Neural progenitor cell (in vitro differentiated cells): ENCODE data around the gene CD300LG. TPM values are rescaled to one million over a fixed set of nuclear protein-coding genes. Genes with fewer than 3 reads are reported as not detected.

Source experiments
- DNase-seq: peaks from one replicate; pipeline ENCODE4 v3.0.0-alpha.2; 2016; ENCODE audit warnings: low spot score
- H2AFZ ChIP-seq: fragments of 200-600 bp; sonication (generic); replicated peaks from 2 replicates; pipeline ENCODE4 v1.6.1; 2016; ENCODE audit warnings: antibody characterized with exemption
- H3F3A ChIP-seq: fragments of 200-600 bp; sonication (generic); 2 replicates; pipeline ENCODE4 v1.6.1; 2016; ENCODE audit warnings: antibody characterized with exemption, low read depth
- H3K27ac ChIP-seq: fragments of 200-600 bp; sonication (generic); 2 replicates; pipeline ENCODE4 v1.5.1; 2016; ENCODE audit warnings: mild to moderate bottlenecking
- H3K27me3 ChIP-seq: fragments of 200-600 bp; sonication (generic); 2 replicates; pipeline ENCODE4 v1.6.1; 2016; ENCODE audit warnings: mild to moderate bottlenecking, moderate library complexity
- H3K36me3 ChIP-seq: fragments of 200-600 bp; sonication (generic); 2 replicates; pipeline ENCODE4 v1.5.1; 2016
- H3K4me1 ChIP-seq: fragments of 200-600 bp; sonication (generic); 2 replicates; pipeline ENCODE4 v1.6.1; 2016; ENCODE audit warnings: mixed run types
- H3K4me2 ChIP-seq: fragments of 200-600 bp; sonication (generic); 2 replicates; pipeline ENCODE4 v1.6.1; 2016
- H3K4me3 ChIP-seq: fragments of 200-600 bp; sonication (generic); 2 replicates; pipeline ENCODE4 v1.5.1; 2016
- H3K79me2 ChIP-seq: fragments of 200-600 bp; sonication (generic); 2 replicates; pipeline ENCODE4 v1.6.1; 2016; ENCODE audit warnings: low read depth
- H3K9ac ChIP-seq: fragments of 200-600 bp; sonication (generic); 2 replicates; pipeline ENCODE4 v1.6.1; 2016
- H3K9me3 ChIP-seq: fragments of 200-600 bp; sonication (generic); 2 replicates; pipeline ENCODE4 v1.5.1; 2016; ENCODE audit warnings: low read depth
- H4K20me1 ChIP-seq: fragments of 200-600 bp; sonication (generic); 2 replicates; pipeline ENCODE4 v1.6.1; 2016; ENCODE audit warnings: low read depth
- H3K27ac Mint-ChIP-seq: 3 replicates; pipeline ENCODE4 v1.8.0; 2021; ENCODE audit warnings: mixed read lengths
- H3K27me3 Mint-ChIP-seq: 2 replicates; pipeline ENCODE4 v1.8.0; 2022; ENCODE audit warnings: low read depth, mild to moderate bottlenecking, inconsistent platforms, moderate library complexity, mixed read lengths; ENCODE audit not compliant: insufficient read depth
- H3K36me3 Mint-ChIP-seq: 3 replicates; pipeline ENCODE4 v1.8.0; 2021; ENCODE audit warnings: mixed read lengths
- H3K4me1 Mint-ChIP-seq: 3 replicates; pipeline ENCODE4 v1.8.0; 2021; ENCODE audit warnings: mixed read lengths
- H3K4me3 Mint-ChIP-seq: 3 replicates; pipeline ENCODE4 v1.8.0; 2021; ENCODE audit warnings: mild to moderate bottlenecking, moderate library complexity, mixed read lengths
- H3K9me3 Mint-ChIP-seq: 3 replicates; pipeline ENCODE4 v1.8.0; 2020; ENCODE audit warnings: mixed read lengths
- EZH2 ChIP-seq: fragments of 200-600 bp; sonication (generic); IDR thresholded peaks from 2 replicates; pipeline ENCODE4 v1.6.1; 2017; ENCODE audit warnings: antibody characterized with exemption, mild to moderate bottlenecking, moderate library complexity
- EZH2phosphoT487 ChIP-seq: fragments of 200-600 bp; sonication (generic); IDR thresholded peaks from 2 replicates; pipeline ENCODE4 v1.6.1; 2017; ENCODE audit warnings: antibody characterized with exemption
- total RNA-seq: library from RNA; depleted of rRNA; stranded (reverse); fragments of >200 nt; gene quantifications from 2 replicates; pipeline ENCODE4 v1.2.3, GENCODE V29; 2015; ENCODE audit warnings: low replicate concordance
- TF ChIP-seq, protein P1 (sequence below): fragments of 200-600 bp; sonication (generic); IDR thresholded peaks from 2 replicates; pipeline ENCODE4 v1.5.1; 2017; ENCODE audit warnings: antibody characterized with exemption, mild to moderate bottlenecking

CD300LG gene
- total RNA-seq, 1 donor from 2014 or later, result not detected

DNA sequence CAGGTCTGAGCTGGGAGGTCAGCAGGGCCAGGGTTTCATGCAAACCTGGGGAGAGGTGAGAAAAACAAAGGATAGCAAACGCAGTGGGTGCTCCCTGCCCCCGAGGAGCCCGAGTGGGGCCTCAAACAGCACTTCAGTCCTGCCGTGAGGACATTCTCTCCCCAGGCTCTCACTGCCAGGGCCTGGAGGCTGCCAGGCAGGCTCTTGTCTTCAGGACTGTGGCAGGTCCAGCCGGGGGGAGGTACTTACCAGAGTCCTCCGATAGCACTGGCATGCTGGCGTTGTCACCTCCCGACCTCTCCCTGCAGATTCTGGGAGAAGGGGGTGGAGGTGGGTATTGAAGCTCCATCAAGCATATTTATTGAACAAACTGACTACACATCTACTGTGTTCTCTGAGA, 15.3 kb upstream of the CD300LG start:
- Histone ChIP-seq H3K36me3 (no peaks in the 10 kb centered on the region), H3K27me3 (peaks cover 44% of the 10 kb centered on the region), H4K20me1 (no peaks in the 10 kb centered on the region), H3K9me3 (no peaks in the 10 kb centered on the region), H3K4me3 (no peak overlapping the region), H3K4me1 (peaks cover 8% of the 10 kb centered on the region), H2AFZ (no peak overlapping the region), H3K27ac (no peak overlapping the region), H3K9ac (no peak overlapping the region), H3K79me2 (no peaks in the 10 kb centered on the region), H3F3A (peaks cover 20% of the 10 kb centered on the region), H3K4me2 (no peak overlapping the region)
- DNase-seq, result peak; percentile 27
- Mint-ChIP-seq H3K27me3 (peaks cover 22% of the 10 kb centered on the region), H3K4me3 (peak overlapping the region; percentile 88), H3K36me3 (peaks cover 7% of the 10 kb centered on the region), H3K4me1 (peaks cover 26% of the 10 kb centered on the region), H3K27ac (no peak overlapping the region), H3K9me3 (peaks cover 10% of the 10 kb centered on the region)
- TF ChIP-seq, protein P1, sequence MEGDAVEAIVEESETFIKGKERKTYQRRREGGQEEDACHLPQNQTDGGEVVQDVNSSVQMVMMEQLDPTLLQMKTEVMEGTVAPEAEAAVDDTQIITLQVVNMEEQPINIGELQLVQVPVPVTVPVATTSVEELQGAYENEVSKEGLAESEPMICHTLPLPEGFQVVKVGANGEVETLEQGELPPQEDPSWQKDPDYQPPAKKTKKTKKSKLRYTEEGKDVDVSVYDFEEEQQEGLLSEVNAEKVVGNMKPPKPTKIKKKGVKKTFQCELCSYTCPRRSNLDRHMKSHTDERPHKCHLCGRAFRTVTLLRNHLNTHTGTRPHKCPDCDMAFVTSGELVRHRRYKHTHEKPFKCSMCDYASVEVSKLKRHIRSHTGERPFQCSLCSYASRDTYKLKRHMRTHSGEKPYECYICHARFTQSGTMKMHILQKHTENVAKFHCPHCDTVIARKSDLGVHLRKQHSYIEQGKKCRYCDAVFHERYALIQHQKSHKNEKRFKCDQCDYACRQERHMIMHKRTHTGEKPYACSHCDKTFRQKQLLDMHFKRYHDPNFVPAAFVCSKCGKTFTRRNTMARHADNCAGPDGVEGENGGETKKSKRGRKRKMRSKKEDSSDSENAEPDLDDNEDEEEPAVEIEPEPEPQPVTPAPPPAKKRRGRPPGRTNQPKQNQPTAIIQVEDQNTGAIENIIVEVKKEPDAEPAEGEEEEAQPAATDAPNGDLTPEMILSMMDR, result no peak
- no peak for TF ChIP-seq EZH2
- TF ChIP-seq EZH2phosphoT487, result no peak

DNA sequence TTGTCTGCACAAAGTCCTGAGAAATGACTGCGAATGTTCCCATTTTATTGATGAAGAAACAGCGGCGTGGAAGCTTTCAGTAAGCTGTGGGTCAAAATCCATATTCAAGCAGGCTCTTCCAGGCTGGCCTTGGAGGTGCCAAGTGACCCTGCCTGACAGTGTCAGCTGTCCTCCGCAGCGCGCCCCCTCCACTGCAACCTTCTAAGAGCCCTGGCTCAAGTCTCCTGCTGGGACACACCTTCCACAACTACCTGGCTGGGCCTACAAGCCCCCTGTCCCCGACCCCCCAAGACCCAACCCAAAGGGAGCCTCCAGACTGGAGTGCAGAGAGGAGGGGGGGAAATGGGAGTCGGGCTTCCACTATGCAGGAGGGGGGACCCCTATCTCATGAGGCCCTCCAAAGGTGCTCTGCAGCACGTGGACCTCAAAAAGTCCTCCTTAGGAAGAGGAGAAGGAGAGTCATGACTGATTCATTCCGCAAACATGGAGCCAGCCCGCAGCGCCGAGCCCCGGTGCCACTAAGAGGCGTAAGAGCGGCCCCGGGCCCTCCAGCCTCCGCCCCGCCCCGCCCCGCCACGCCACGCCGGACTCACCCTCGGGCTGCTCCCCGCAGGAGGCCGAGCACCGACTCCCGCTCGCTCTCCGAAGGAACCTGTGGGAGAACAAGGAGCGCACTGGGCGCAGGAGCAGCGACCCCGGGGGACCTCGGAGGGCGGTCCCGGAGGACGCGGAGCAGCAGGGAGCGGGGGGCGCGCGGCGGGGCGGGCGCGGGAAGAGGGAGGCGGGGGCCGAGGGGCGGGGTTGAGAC, 14.6 kb upstream of the CD300LG start:
- Histone ChIP-seq H3K4me1 (peaks cover 8% of the 10 kb centered on the region), H3K27me3 (peaks cover 44% of the 10 kb centered on the region), H2AFZ (peak overlapping the region; percentile 92), H3K27ac (no peak overlapping the region), H3K9ac (no peak overlapping the region), H3F3A (peaks cover 20% of the 10 kb centered on the region), H4K20me1 (no peaks in the 10 kb centered on the region), H3K36me3 (no peaks in the 10 kb centered on the region), H3K4me3 (peak overlapping the region; percentile 78), H3K4me2 (peak overlapping the region; percentile 83), H3K79me2 (no peaks in the 10 kb centered on the region), H3K9me3 (no peaks in the 10 kb centered on the region)
- DNase-seq, result peak; percentile 57
- Mint-ChIP-seq H3K27me3 (peaks cover 22% of the 10 kb centered on the region), H3K4me1 (peaks cover 26% of the 10 kb centered on the region), H3K36me3 (peaks cover 7% of the 10 kb centered on the region), H3K27ac (no peak overlapping the region), H3K4me3 (peak overlapping the region; percentile 88), H3K9me3 (peaks cover 10% of the 10 kb centered on the region)
- TF ChIP-seq, protein P1, result no peak
- TF ChIP-seq EZH2, result peak; percentile 38
- TF ChIP-seq EZH2phosphoT487, result no peak

DNA sequence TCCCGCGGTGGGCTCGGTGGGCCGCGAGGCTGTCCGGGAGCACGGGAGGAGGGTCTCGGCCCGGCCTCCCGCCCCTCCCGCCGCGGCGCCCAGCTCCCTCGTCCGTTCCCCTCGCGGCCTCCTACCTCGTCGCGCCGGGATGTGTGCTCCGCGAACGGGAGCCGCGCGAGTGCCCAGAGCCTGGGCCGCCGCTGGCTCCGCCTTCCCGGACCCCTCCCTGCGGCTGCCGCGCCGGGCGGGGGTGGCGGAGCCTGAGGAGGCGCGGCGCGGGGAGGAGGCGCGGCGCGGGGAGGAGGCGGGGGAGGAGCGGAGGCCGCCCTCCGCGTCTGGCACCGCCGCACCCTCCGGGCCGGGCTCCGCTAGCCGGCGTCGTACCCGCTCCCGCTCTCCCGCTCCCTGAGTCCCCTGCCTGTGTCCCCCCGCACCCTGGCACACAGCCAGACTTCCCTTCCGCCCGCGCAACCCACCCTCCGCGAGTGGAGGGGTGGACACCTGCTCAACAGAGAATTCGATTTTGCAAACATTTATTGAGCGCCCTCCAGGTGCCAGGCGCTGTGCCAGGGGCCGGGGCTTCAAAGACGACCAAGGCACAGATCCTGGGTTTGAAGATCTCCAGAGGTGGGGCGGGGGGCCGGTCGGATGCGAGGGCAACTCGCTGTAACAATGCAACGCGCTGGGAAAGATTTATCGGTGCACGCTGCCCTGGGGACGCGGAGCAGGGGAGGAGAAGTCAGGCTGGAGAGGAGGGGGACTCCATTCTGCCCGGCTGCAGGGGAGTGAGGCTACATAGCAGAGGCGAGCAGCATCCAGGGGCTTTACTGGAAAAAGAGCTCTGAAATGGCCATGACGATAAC, 13.8 kb upstream of the CD300LG start, which contains the start of gene MPP3:
MPP3 (minus strand) TSS at position 171 of the 854 bp plus-strand sequence. CDS start 1,240 bp downstream, outside the sequence.
- peaks cover 22% of the 10 kb centered on the region for H3K27me3 Mint-ChIP-seq
- Histone ChIP-seq H3K4me2 (peak within 1 kb of the TSS; percentile 83), H3F3A (peaks cover 20% of the 10 kb centered on the region), H3K27me3 (peaks cover 44% of the 10 kb centered on the region), H2AFZ (peak within 1 kb of the TSS; percentile 92), H3K79me2 (no peaks in the 10 kb centered on the region), H3K9me3 (no peaks in the 10 kb centered on the region), H4K20me1 (no peaks in the 10 kb centered on the region), H3K27ac (no peak within 1 kb of the TSS), H3K4me3 (peak within 1 kb of the TSS; percentile 78), H3K36me3 (no peaks in the 10 kb centered on the region), H3K9ac (no peak within 1 kb of the TSS), H3K4me1 (peaks cover 8% of the 10 kb centered on the region)
- H3K36me3 Mint-ChIP-seq, result peaks cover 7% of the 10 kb centered on the region
- H3K4me1 Mint-ChIP-seq, result peaks cover 26% of the 10 kb centered on the region
- peak; percentile 87 for DNase-seq
- TF ChIP-seq EZH2 (peak; percentile 64), EZH2phosphoT487 (no peak)
- peak within 1 kb of the TSS; percentile 89 for H3K27ac Mint-ChIP-seq
- H3K4me3 Mint-ChIP-seq, result peak within 1 kb of the TSS; percentile 94
- peaks cover 10% of the 10 kb centered on the region for H3K9me3 Mint-ChIP-seq
